IMR-90 (cell line): ENCODE measurements around the gene EIF4H. TPM values are rescaled to one million over a fixed set of nuclear protein-coding genes. Genes with fewer than 3 reads are reported as not detected.

Experiments
- ATAC-seq: fragments of 200-7000 bp; cut with Tn5 transposase; 2 replicates; pipeline ENCODE4 v1.9.1; 2020; ENCODE audit warnings: low read depth, mild to moderate bottlenecking, moderate library complexity
- BruUV-seq: library from RNA; stranded (reverse); fragments of 400-500 nt; replicated peaks from 2 replicates; lab custom pipeline; 2021; lab: Mats Ljungman, UMichigan
- CTCF ChIA-PET: fragments of 300-600 bp; formaldehyde crosslinking; extraction: SDS; loops from one replicate; lab custom pipeline; 2021; ENCODE audit warnings: antibody characterized with exemption; lab: Yijun Ruan, JAX
- POLR2A ChIA-PET: fragments of 300-600 bp; sonication (Branson Sonifier 250); formaldehyde crosslinking; loops from one replicate; lab custom pipeline; 2022; ENCODE audit warnings: antibody characterized with exemption; ENCODE audit not compliant: unreplicated experiment; lab: Charles Lee
- DNase-seq: peaks from one replicate; pipeline ENCODE4 v3.0.0; 2013
- H2AFZ ChIP-seq: replicated peaks from 2 replicates; pipeline ENCODE3; 2013; ENCODE audit warnings: low read length, mild to moderate bottlenecking; ENCODE audit not compliant: poor library complexity
- H2AK5ac ChIP-seq: 2 replicates; pipeline ENCODE4 v1.6.1; 2013; ENCODE audit warnings: low read depth, low read length, inconsistent platforms
- H2AK9ac ChIP-seq: replicated peaks from 2 replicates; pipeline ENCODE3; 2013; ENCODE audit warnings: mild to moderate bottlenecking, low read depth, low read length, moderate library complexity; ENCODE audit not compliant: poor library complexity
- H2BK120ac ChIP-seq: 2 replicates; pipeline ENCODE4 v1.6.1; 2013; ENCODE audit warnings: low read depth, low read length, inconsistent platforms
- H2BK15ac ChIP-seq: 3 replicates; pipeline ENCODE4 v1.6.1; 2013; ENCODE audit warnings: low read depth, low read length, inconsistent platforms
- H2BK20ac ChIP-seq: 2 replicates; pipeline ENCODE4 v1.6.1; 2013; ENCODE audit warnings: low read depth, mild to moderate bottlenecking, inconsistent platforms, low read length, moderate library complexity
- H2BK5ac ChIP-seq: 2 replicates; pipeline ENCODE4 v1.6.1; 2013; ENCODE audit warnings: mild to moderate bottlenecking, low read depth, low read length, inconsistent platforms; ENCODE audit not compliant: poor library complexity, severe bottlenecking
- H3K14ac ChIP-seq: replicated peaks from 2 replicates; pipeline ENCODE4 v1.6.1; 2013; ENCODE audit warnings: low read depth, low read length, inconsistent platforms
- H3K18ac ChIP-seq: 2 replicates; pipeline ENCODE4 v1.6.1; 2013; ENCODE audit warnings: low read depth, low read length, control low read depth
- H3K23ac ChIP-seq: 2 replicates; pipeline ENCODE4 v1.6.1; 2013; ENCODE audit warnings: low read depth, low read length, inconsistent platforms
- H3K27ac ChIP-seq: 2 replicates; pipeline ENCODE4 v1.5.1; 2013; ENCODE audit warnings: mild to moderate bottlenecking, control low read depth, low read length; ENCODE audit not compliant: insufficient read depth
- H3K27me3 ChIP-seq: 2 replicates; pipeline ENCODE4 v1.6.1; 2013; ENCODE audit warnings: low read length; ENCODE audit not compliant: control insufficient read depth, insufficient read depth
- H3K36me3 ChIP-seq: 2 replicates; pipeline ENCODE4 v1.6.1; 2013; ENCODE audit warnings: low read length, mixed read lengths; ENCODE audit not compliant: control insufficient read depth, insufficient read depth
- H3K4ac ChIP-seq: 2 replicates; pipeline ENCODE4 v1.6.1; 2013; ENCODE audit warnings: low read depth, low read length, inconsistent platforms
- H3K4me1 ChIP-seq: 2 replicates; pipeline ENCODE4 v1.6.1; 2013; ENCODE audit warnings: low read length, mixed read lengths; ENCODE audit not compliant: control insufficient read depth, insufficient read depth
- H3K4me2 ChIP-seq: 2 replicates; pipeline ENCODE4 v1.6.1; 2013; ENCODE audit warnings: low read depth, mild to moderate bottlenecking, control low read depth, low read length, moderate library complexity
- H3K4me3 ChIP-seq: 2 replicates; pipeline ENCODE4 v1.5.1; 2013; ENCODE audit warnings: low read depth, mild to moderate bottlenecking, control low read depth, low read length, moderate library complexity; ENCODE audit not compliant: insufficient read depth
- H3K56ac ChIP-seq: 2 replicates; pipeline ENCODE4 v1.6.1; 2013; ENCODE audit warnings: low read length, inconsistent platforms; ENCODE audit not compliant: insufficient read depth; ENCODE audit errors: extremely low read depth
- H3K79me1 ChIP-seq, 2 experiments: 2 replicates each; pipeline ENCODE4 v1.6.1; 2013; ENCODE audit warnings: low read length in 2 of 2, inconsistent platforms in 1 of 2, low read depth in 1 of 2
- H3K9ac ChIP-seq: 2 replicates; pipeline ENCODE4 v1.6.1; 2013; ENCODE audit warnings: low read depth, low read length, control low read depth
- H3K9me1 ChIP-seq: 2 replicates; pipeline ENCODE4 v1.6.1; 2013; ENCODE audit warnings: low read length, inconsistent platforms; ENCODE audit not compliant: insufficient read depth
- H3K9me3 ChIP-seq: 2 replicates; pipeline ENCODE4 v1.6.1; 2013; ENCODE audit warnings: low read length; ENCODE audit not compliant: control insufficient read depth, insufficient read depth
- H4K20me1 ChIP-seq: 2 replicates; pipeline ENCODE4 v1.6.1; 2013; ENCODE audit warnings: low read length, inconsistent platforms; ENCODE audit not compliant: insufficient read depth
- H4K5ac ChIP-seq: 2 replicates; pipeline ENCODE4 v1.6.1; 2013; ENCODE audit warnings: mild to moderate bottlenecking, low read depth, low read length, control low read depth
- H4K8ac ChIP-seq, 2 experiments: 2 replicates each; pipeline ENCODE4 v1.6.1; 2013; ENCODE audit warnings: low read depth in 2 of 2, low read length in 2 of 2, control low read depth in 1 of 2, inconsistent platforms in 1 of 2
- H4K91ac ChIP-seq: 2 replicates; pipeline ENCODE4 v1.6.1; 2013; ENCODE audit warnings: low read depth, low read length, inconsistent platforms; ENCODE audit not compliant: insufficient read depth
- MXI1 ChIP-seq: IDR thresholded peaks from 2 replicates; pipeline ENCODE4 v1.6.1; 2012; ENCODE audit warnings: low read depth, mild to moderate bottlenecking, low read length, moderate library complexity, borderline replicate concordance
- POLR2A ChIP-seq: IDR thresholded peaks from 2 replicates; pipeline ENCODE4 v1.6.1; 2012; ENCODE audit warnings: mild to moderate bottlenecking, low read depth, low read length
- WGBS, 2 experiments: methylation state at CpG; one replicate each; pipeline versions ENCODE4 v1.1.5 to v1.1.7; 2013; ENCODE audit warnings: missing lambda C conversion rate in 2 of 2; ENCODE audit not compliant: insufficient read length in 1 of 2; ENCODE audit errors: extremely low coverage in 2 of 2; 5-methylcytosine and 5-hydroxymethylcytosine counted together
- dilution Hi-C: fragments of 300-500 bp; cut with HindIII; formaldehyde crosslinking; loops from one replicate; pipeline ENCODE4 v1.14.3; 2018; ENCODE audit warnings: low sequenced_read_pairs; ENCODE audit not compliant: unreplicated experiment
- in situ Hi-C: fragments of 300-500 bp; cut with MboI; formaldehyde crosslinking; loops from 3 replicates; pipeline ENCODE4 v1.14.3; 2019; ENCODE audit warnings: low sequenced_read_pairs, inconsistent platforms, mixed read lengths
- intact Hi-C: fragments of 100-400 bp; cut with micrococcal nuclease; formaldehyde crosslinking; loops from 2 replicates; pipeline ENCODE4 v1.10.0; 2022
- polyA plus RNA-seq, 3 experiments: library from polyadenylated mRNA; depleted of rRNA; stranded (reverse); fragments of >200 nt; gene quantifications; 2 replicates each; pipeline ENCODE4 v1.2.3, GENCODE V29; 2012; ENCODE audit warnings: low replicate concordance in 1 of 3
- total RNA-seq: library from RNA; depleted of rRNA; stranded (reverse); fragments of >200 nt; gene quantifications from 2 replicates; pipeline ENCODE4 v1.2.3, GENCODE V29; 2012
- TF ChIP-seq, protein P1 (sequence below): fragments of 150-350 bp; IDR thresholded peaks from 2 replicates; pipeline ENCODE4 v1.6.1; 2016; ENCODE audit warnings: low read depth, mild to moderate bottlenecking, low read length, moderate library complexity, borderline replicate concordance

Gene EIF4H
- total and polyA plus RNA-seq, 2 of the 4 experiments (the other 2 are of a cell fraction) = 241 to 321 TPM

DNA sequence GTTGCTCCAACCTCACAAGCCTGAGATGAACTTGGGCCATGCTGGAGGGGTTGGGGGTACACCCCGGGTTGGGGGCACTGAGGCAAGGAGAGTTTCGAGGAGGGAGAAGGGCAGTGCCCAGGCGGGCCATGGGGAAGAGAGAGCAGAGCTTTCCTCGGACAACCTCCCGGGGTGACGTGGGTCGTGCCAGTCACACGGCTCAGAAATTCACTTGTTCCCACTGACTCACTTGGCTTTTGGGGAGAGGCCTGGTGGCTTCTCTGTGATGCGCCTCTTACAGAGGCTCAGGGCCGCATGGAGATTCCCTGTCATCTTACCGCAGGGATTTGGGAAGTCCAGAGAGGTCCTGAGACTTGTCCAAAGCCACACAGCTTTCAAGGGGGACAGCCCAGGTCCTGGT, 38.5 kb downstream of the EIF4H start:
- no peak overlapping the region for H3K23ac ChIP-seq
- no peaks in the 10 kb centered on the region for H3K9me1 ChIP-seq
- no peak overlapping the region for H4K91ac ChIP-seq
- BruUV-seq = no TSS peak
- dilution Hi-C loops = no loop called here
- H3K9ac ChIP-seq = no peak overlapping the region
- H2BK5ac ChIP-seq = no peak overlapping the region
- peak overlapping the region; percentile 39; the same call in 1 of the 3 replicates for H2BK15ac ChIP-seq
- no peaks in the 10 kb centered on the region for H3K79me1 ChIP-seq
- ChIA-PET CTCF (no interaction called here), POLR2A (no interaction called here)
- peak overlapping the region; percentile 5 for H2AK9ac ChIP-seq
- no peak overlapping the region for H3K18ac ChIP-seq
- TF ChIP-seq, protein P1, sequence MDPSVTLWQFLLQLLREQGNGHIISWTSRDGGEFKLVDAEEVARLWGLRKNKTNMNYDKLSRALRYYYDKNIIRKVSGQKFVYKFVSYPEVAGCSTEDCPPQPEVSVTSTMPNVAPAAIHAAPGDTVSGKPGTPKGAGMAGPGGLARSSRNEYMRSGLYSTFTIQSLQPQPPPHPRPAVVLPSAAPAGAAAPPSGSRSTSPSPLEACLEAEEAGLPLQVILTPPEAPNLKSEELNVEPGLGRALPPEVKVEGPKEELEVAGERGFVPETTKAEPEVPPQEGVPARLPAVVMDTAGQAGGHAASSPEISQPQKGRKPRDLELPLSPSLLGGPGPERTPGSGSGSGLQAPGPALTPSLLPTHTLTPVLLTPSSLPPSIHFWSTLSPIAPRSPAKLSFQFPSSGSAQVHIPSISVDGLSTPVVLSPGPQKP = no peak
- no peak for TF ChIP-seq MXI1
- no peak for TF ChIP-seq POLR2A
- H2BK120ac ChIP-seq = no peak overlapping the region
- H3K14ac ChIP-seq = no peak overlapping the region
- H3K56ac ChIP-seq = no peak overlapping the region
- H3K27me3 ChIP-seq = no peaks in the 10 kb centered on the region; the same call in 1 of the 2 replicates
- peaks cover 4% of the 10 kb centered on the region; the same call in 1 of the 2 replicates for H3K4me1 ChIP-seq
- H4K20me1 ChIP-seq = no peaks in the 10 kb centered on the region
- ATAC-seq = no peak
- H2BK20ac ChIP-seq = no peak overlapping the region
- no peak overlapping the region for H3K4me3 ChIP-seq
- DNase-seq = no peak
- no peaks in the 10 kb centered on the region for H3K36me3 ChIP-seq
- H4K5ac ChIP-seq = no peak overlapping the region
- H3K9me3 ChIP-seq = no peaks in the 10 kb centered on the region
- no peak overlapping the region for H2AFZ ChIP-seq
- H2AK5ac ChIP-seq = peak overlapping the region; percentile 28; the same call in 1 of the 2 replicates
- H4K8ac ChIP-seq = no peak overlapping the region
- H3K4me2 ChIP-seq = no peak overlapping the region
- no peak overlapping the region for H3K27ac ChIP-seq
- 96% methylated on average over 10 of the region's 11 CpGs; no CpG with 5 or more reads in 1 of the 2 experiments for WGBS, 2 experiments
- in situ Hi-C loops = loop anchor here (25.0 kb wide), 1 partner anchor 350 kb away; no protein-coding TSS in a partner anchor
- no peak overlapping the region for H3K4ac ChIP-seq
- intact Hi-C loops = no loop called here
